IPS DF 19.7 (cell line): ENCODE results near the gene GIPR.
A peak's percentile ranks its signal among the peaks of the same experiment; 100 is the strongest.
"Not testable (repeated sequence)": the region's sequence is repeated elsewhere in the genome, so short reads cannot be mapped to it uniquely, and the experiment has no call there.

Source experiments
- DNase-seq: peaks from one replicate; pipeline ENCODE4 v3.0.0-alpha.2; 2013; ENCODE audit warnings: low read depth, low spot score

GIPR gene

GRCh38 chr19:45691516-45692186 lies 23.6 kb downstream of the GIPR start, which contains the start of gene SNRPD2:
TSS of gene SNRPD2 (minus strand) at chr19:45691953. CDS start at chr19:45691888, 65 bp downstream.
- DNase-seq: peak; percentile 81

GRCh38 chr19:45692187-45693105 lies 24.4 kb downstream of the GIPR start, which contains the start of gene QPCTL:
TSS of gene QPCTL (plus strand) at chr19:45692666. CDS start at chr19:45692704, 38 bp downstream.
- peak; percentile 99 for DNase-seq

GRCh38 chr19:45693106-45693788 lies 25.2 kb downstream of the GIPR start:
- no peak for DNase-seq

- DNase-seq: no peak
Measured at GRCh38 chr19:45701676-45702075, 33.7 kb downstream of the GIPR start.

GRCh38 chr19:45705115-45705514 lies 37.1 kb downstream of the GIPR start:
- no peak for DNase-seq

- DNase-seq: no peak
Measured at GRCh38 chr19:45705710-45706415, 37.8 kb downstream of the GIPR start.

- DNase-seq: no peak
Measured at GRCh38 chr19:45710356-45711130, 42.5 kb downstream of the GIPR start.

GRCh38 chr19:45711851-45712698 lies 44.1 kb downstream of the GIPR start:
- no peak for DNase-seq

GRCh38 chr19:45712699-45713067 lies 44.7 kb downstream of the GIPR start:
- no peak for DNase-seq

GRCh38 chr19:45713141-45713540 lies 45.1 kb downstream of the GIPR start:
- DNase-seq: no peak

- DNase-seq: no peak
Measured at GRCh38 chr19:45715139-45715538, 47.1 kb downstream of the GIPR start.

- DNase-seq: no peak
Measured at GRCh38 chr19:45716359-45717130, 48.5 kb downstream of the GIPR start.

- peak; percentile 100 for DNase-seq
Measured at GRCh38 chr19:45717131-45717982, 49.3 kb downstream of the GIPR start.

- no peak for DNase-seq
Measured at GRCh38 chr19:45717983-45718650, 50.1 kb downstream of the GIPR start.

GRCh38 chr19:45720065-45720464 lies 52.0 kb downstream of the GIPR start:
- not testable (repeated sequence) for DNase-seq

GRCh38 chr19:45728683-45729082 lies 60.7 kb downstream of the GIPR start:
- not testable (repeated sequence) for DNase-seq

GRCh38 chr19:45729800-45730290 lies 61.8 kb downstream of the GIPR start:
- no peak for DNase-seq
